SH-SY5Y (cell line): Measurements from ENCODE around the gene TXNDC15.

Experiments
- GATA2 ChIP-seq: IDR thresholded peaks from 2 replicates; pipeline ENCODE4 v1.6.1; 2011; ENCODE audit warnings: mild to moderate bottlenecking, low read depth, low read length
- GATA3 ChIP-seq: IDR thresholded peaks from 2 replicates; pipeline ENCODE4 v1.6.1; 2011; ENCODE audit warnings: low read depth, mild to moderate bottlenecking, low read length, moderate library complexity

DNA sequence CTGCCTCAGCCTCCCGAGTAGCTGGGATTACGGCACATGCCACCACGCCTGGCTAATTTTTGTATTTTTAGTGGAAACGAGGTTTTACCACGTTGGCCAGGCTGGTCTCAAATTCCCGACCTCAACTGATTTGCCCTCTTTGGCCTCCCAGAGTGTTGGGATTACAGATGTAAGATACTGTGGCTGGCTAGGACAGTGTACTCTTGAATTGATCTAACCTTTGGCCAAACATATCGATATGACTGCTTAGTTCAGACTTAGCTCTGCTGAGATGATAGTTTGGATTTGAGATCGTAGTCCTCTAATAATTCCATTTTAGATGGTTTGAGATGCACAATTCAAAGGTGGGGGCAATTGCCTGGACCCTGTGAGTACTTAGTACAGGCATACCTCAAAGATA is 15.2 kb downstream of the TXNDC15 start:
- TF ChIP-seq GATA3, result no peak
- no peak for TF ChIP-seq GATA2
